Measurements from ENCODE around the gene ACTR2. TPM values are rescaled to one million over a fixed set of nuclear protein-coding genes. Genes with fewer than 3 reads are reported as not detected.

Gene ACTR2
- total and polyA plus RNA-seq, 2 of the 13 experiments (the other 11 are each of a cell fraction or from before 2014, with no cell fraction given) = 51.2 to 100 TPM

DNA sequence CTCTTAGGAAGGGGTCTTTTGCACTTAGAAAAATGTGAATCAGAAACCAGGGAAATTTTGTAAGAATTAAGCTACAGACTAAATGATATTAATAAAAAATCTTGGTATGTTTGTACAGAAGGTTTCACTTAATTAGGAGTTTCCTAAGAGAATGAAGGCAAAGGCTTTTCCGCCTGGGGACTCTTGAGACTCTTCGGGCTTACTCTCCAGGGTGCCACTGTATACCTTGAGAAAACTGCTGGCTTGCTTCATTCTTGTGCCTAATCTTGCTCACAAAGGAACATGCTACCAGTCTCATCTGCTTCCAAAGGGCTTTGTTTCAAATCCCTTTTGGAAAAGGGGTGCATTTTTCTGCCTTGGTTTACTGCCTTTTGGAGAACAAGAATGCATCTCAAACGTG, 49.5 kb downstream of the ACTR2 start:
- Histone ChIP-seq H3K9me3 (ENCODE audit: low read length) (no peaks in the 10 kb centered on the region), H3K79me2 (ENCODE audit: insufficient read depth, low read length) (no peaks in the 10 kb centered on the region), H3K4me1 (ENCODE audit: insufficient read depth, low read length) (peaks cover 22% of the 10 kb centered on the region), H3K4me3 (replicated peaks in 1 of 3; ENCODE audit: insufficient read depth in 1 of 3, low read depth in 2 of 3, low read length in 3 of 3) (no peak overlapping the region), H2AFZ (ENCODE audit: low read length) (no peak overlapping the region), H4K20me1 (ENCODE audit: insufficient read depth, low read length) (no peaks in the 10 kb centered on the region), H3K27ac (ENCODE audit: extremely low read length, insufficient read depth, low read length) (no peak overlapping the region), H3K9ac (ENCODE audit: insufficient read depth, low read depth, low read length) (no peak overlapping the region), H3K36me3 (replicated peaks in 1 of 2; ENCODE audit: control insufficient read depth in 1 of 2, insufficient read depth in 2 of 2, low read length in 2 of 2) (no peaks in the 10 kb centered on the region), H3K4me2 (ENCODE audit: low read depth, low read length) (no peak overlapping the region), H3K27me3 (ENCODE audit: control insufficient read depth in 1 of 2, insufficient read depth in 2 of 2, low read length in 2 of 2) (no peaks in the 10 kb centered on the region)
- WGBS (ENCODE audit: low lambda C conversion rate) = 84% methylated on average over 3 of the region's 3 CpGs
- POLR2A ChIA-PET = interaction anchor here (1.1 kb wide), 2 partner anchors 120 to 160 kb away, joined by 4 to 5 read pairs; no protein-coding TSS in a partner anchor
- FAIRE-seq (no peak), ATAC-seq (no peak), DNase-seq (ENCODE audit: low spot score) (no peak)
- CTCF ChIA-PET (ENCODE audit: low intra/inter-chr PET ratio, low total read pairs) = no interaction called here
- intact Hi-C loops (cut with micrococcal nuclease; ENCODE audit: unreplicated experiment) = no loop called here
- in situ Hi-C loops (cut with HindIII; ENCODE audit: extremely low pct_ligation_motif_present, low pct_unique_long_range_greater_than_20kb) = no loop called here
- TF ChIP-seq MYC (CRISPR knock-in tag; IDR thresholded peaks at IDR 0.05; ENCODE audit: borderline replicate concordance) (no peak), KLF9 (CRISPR knock-in tag; IDR thresholded peaks at IDR 0.05; ENCODE audit: low read depth) (no peak), RNF2 (conservative IDR thresholded peaks at IDR 0.05; ENCODE audit: low read depth) (no peak), ZNF30 (CRISPR knock-in tag; IDR thresholded peaks at IDR 0.05) (no peak), FOXJ3 (CRISPR knock-in tag; IDR thresholded peaks at IDR 0.05; ENCODE audit: borderline replicate concordance) (no peak), SMARCC2 (IDR thresholded peaks at IDR 0.05) (no peak), ZFP36 (IDR thresholded peaks at IDR 0.05; ENCODE audit: borderline replicate concordance, low read depth, low read length, partially characterized antibody) (no peak), FOXC1 (CRISPR knock-in tag; IDR thresholded peaks at IDR 0.05; ENCODE audit: borderline replicate concordance) (no peak), ZNF253 (CRISPR knock-in tag; IDR thresholded peaks at IDR 0.05; ENCODE audit: borderline replicate concordance) (no peak), KDM4B (CRISPR knock-in tag; IDR thresholded peaks at IDR 0.05) (no peak), PTBP1 (IDR thresholded peaks at IDR 0.05; ENCODE audit: low read depth, low read length, poor library complexity, severe bottlenecking) (no peak), SUZ12 (IDR thresholded peaks at IDR 0.05; ENCODE audit: low read depth, low read length) (no peak), ARNT (IDR thresholded peaks at IDR 0.05) (no peak)
- TF ChIP-seq, protein P1, sequence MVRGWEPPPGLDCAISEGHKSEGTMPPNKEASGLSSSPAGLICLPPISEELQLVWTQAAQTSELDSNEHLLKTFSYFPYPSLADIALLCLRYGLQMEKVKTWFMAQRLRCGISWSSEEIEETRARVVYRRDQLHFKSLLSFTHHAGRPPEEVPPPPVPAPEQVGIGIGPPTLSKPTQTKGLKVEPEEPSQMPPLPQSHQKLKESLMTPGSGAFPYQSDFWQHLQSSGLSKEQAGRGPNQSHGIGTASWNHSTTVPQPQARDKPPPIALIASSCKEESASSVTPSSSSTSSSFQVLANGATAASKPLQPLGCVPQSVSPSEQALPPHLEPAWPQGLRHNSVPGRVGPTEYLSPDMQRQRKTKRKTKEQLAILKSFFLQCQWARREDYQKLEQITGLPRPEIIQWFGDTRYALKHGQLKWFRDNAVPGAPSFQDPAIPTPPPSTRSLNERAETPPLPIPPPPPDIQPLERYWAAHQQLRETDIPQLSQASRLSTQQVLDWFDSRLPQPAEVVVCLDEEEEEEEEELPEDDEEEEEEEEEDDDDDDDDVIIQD (CRISPR knock-in tag; IDR thresholded peaks at IDR 0.05; ENCODE audit: low read depth) = no peak
- TF ChIP-seq, protein P2, sequence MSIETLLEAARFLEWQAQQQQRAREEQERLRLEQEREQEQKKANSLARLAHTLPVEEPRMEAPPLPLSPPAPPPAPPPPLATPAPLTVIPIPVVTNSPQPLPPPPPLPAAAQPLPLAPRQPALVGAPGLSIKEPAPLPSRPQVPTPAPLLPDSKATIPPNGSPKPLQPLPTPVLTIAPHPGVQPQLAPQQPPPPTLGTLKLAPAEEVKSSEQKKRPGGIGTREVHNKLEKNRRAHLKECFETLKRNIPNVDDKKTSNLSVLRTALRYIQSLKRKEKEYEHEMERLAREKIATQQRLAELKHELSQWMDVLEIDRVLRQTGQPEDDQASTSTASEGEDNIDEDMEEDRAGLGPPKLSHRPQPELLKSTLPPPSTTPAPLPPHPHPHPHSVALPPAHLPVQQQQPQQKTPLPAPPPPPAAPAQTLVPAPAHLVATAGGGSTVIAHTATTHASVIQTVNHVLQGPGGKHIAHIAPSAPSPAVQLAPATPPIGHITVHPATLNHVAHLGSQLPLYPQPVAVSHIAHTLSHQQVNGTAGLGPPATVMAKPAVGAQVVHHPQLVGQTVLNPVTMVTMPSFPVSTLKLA (IDR thresholded peaks at IDR 0.05) = no peak
- TF ChIP-seq, protein P3, sequence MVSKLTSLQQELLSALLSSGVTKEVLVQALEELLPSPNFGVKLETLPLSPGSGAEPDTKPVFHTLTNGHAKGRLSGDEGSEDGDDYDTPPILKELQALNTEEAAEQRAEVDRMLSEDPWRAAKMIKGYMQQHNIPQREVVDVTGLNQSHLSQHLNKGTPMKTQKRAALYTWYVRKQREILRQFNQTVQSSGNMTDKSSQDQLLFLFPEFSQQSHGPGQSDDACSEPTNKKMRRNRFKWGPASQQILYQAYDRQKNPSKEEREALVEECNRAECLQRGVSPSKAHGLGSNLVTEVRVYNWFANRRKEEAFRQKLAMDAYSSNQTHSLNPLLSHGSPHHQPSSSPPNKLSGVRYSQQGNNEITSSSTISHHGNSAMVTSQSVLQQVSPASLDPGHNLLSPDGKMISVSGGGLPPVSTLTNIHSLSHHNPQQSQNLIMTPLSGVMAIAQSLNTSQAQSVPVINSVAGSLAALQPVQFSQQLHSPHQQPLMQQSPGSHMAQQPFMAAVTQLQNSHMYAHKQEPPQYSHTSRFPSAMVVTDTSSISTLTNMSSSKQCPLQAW (CRISPR knock-in tag; IDR thresholded peaks at IDR 0.05) = no peak
- TF ChIP-seq, protein P4, sequence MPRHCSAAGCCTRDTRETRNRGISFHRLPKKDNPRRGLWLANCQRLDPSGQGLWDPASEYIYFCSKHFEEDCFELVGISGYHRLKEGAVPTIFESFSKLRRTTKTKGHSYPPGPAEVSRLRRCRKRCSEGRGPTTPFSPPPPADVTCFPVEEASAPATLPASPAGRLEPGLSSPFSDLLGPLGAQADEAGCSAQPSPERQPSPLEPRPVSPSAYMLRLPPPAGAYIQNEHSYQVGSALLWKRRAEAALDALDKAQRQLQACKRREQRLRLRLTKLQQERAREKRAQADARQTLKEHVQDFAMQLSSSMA (CRISPR knock-in tag; IDR thresholded peaks at IDR 0.05) = no peak
- BruUV-seq (replicated peaks) = no TSS peak

Measured in HepG2 (cell line).